HUES48 (cell line): ENCODE data around the gene MAGEA12.
"Not testable (repeated sequence)": the region's sequence is repeated elsewhere in the genome, so short reads cannot be mapped to it uniquely, and the experiment has no call there.

Experiments used
- H3K27ac ChIP-seq: one replicate; pipeline ENCODE4 v1.7.0; 2013; ENCODE audit warnings: low read depth, low read length, inconsistent platforms
- H3K27me3 ChIP-seq: 2 replicates; pipeline ENCODE4 v1.6.1; 2013; ENCODE audit warnings: mild to moderate bottlenecking, low read length; ENCODE audit not compliant: control insufficient read depth, insufficient read depth
- H3K36me3 ChIP-seq: 2 replicates; pipeline ENCODE4 v1.6.1; 2013; ENCODE audit warnings: low read length; ENCODE audit not compliant: control insufficient read depth, insufficient read depth
- H3K4me1 ChIP-seq: 2 replicates; pipeline ENCODE4 v1.6.1; 2013; ENCODE audit warnings: mild to moderate bottlenecking, low read length; ENCODE audit not compliant: control insufficient read depth, insufficient read depth
- H3K4me3 ChIP-seq: 2 replicates; pipeline ENCODE4 v1.5.1; 2013; ENCODE audit warnings: mild to moderate bottlenecking, low read depth, low read length
- H3K9ac ChIP-seq: 2 replicates; pipeline ENCODE4 v1.6.1; 2013; ENCODE audit warnings: mild to moderate bottlenecking, low read depth, low read length, moderate library complexity
- H3K9me3 ChIP-seq: 2 replicates; pipeline ENCODE4 v1.6.1; 2013; ENCODE audit warnings: low read length; ENCODE audit not compliant: control insufficient read depth, insufficient read depth

The MAGEA12 gene

DNA sequence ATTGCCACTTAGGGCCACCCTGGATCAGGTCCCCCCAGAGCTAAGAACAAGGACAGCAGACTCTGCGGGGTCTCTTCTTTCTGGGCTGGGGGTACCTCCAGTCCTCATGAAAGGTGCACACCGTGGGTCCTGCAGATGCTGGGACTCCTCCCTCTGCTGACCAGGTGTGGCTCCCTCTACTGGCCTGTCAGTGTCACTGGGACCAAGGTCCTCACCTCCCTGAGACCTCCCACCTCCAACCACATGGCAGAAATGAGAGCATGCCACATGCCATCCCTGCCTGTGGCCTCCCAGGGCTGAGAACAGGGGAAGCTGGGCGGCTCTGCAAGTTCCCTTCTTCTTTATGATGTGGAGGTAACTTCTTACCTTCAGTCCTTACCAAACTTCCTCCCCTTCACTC, 53.5 kb downstream of the MAGEA12 start:
- H3K27ac ChIP-seq, H3K9ac ChIP-seq, H3K27me3 ChIP-seq, H3K36me3 ChIP-seq, H3K9me3 ChIP-seq, H3K4me1 ChIP-seq, H3K4me3 ChIP-seq: not testable (repeated sequence)
